GM23338 (cell line): ENCODE measurements around the gene TMEM256. TPM values are rescaled to one million over a fixed set of nuclear protein-coding genes. Genes with fewer than 3 reads are reported as not detected.

Experiments
- CTCF ChIP-seq, 2 experiments: fragments of 200-600 bp in 1 of 2; sonication (generic) in 1 of 2; conservative IDR thresholded peaks; 2 replicates each; pipeline versions ENCODE4 v1.5.1 to v1.6.1; 2016 to 2017; ENCODE audit warnings: antibody characterized with exemption in 2 of 2, low read depth in 2 of 2, mild to moderate bottlenecking in 2 of 2, moderate library complexity in 1 of 2
- EZH2 ChIP-seq: fragments of 200-600 bp; sonication (generic); IDR thresholded peaks from one replicate; pipeline ENCODE4 v1.8.0; 2017; ENCODE audit warnings: antibody characterized with exemption, mild to moderate bottlenecking, low read depth; ENCODE audit not compliant: unreplicated experiment
- EZH2phosphoT487 ChIP-seq: fragments of 200-600 bp; sonication (generic); IDR thresholded peaks from one replicate; pipeline ENCODE4 v1.8.1; 2018; ENCODE audit warnings: antibody characterized with exemption; ENCODE audit not compliant: unreplicated experiment
- NANOG ChIP-seq: IDR thresholded peaks from 2 replicates; pipeline ENCODE4 v1.6.1; 2016; ENCODE audit warnings: antibody characterized with exemption, borderline replicate concordance
- POLR2AphosphoS5 ChIP-seq: IDR thresholded peaks from 2 replicates; pipeline ENCODE4 v1.6.1; 2016; ENCODE audit warnings: antibody characterized with exemption, low read depth
- STAT1 ChIP-seq: IDR thresholded peaks from one replicate; pipeline ENCODE4 v1.6.1; 2016; ENCODE audit warnings: antibody characterized with exemption; ENCODE audit not compliant: unreplicated experiment
- ZNF114 ChIP-seq: fragments of 250-450 bp; sonication (Bioruptor Pico); IDR thresholded peaks from 2 replicates; pipeline ENCODE4 v1.5.0; 2020; ENCODE audit warnings: mild to moderate bottlenecking, moderate library complexity
- ZNF331 ChIP-seq: fragments of 250-450 bp; sonication (Bioruptor Pico); IDR thresholded peaks from 2 replicates; pipeline ENCODE4 v1.5.0; 2020; ENCODE audit warnings: low read depth, mild to moderate bottlenecking, moderate library complexity
- ZNF462 ChIP-seq: fragments of 250-450 bp; sonication (Bioruptor Pico); IDR thresholded peaks from 2 replicates; pipeline ENCODE4 v1.5.0; 2020; ENCODE audit warnings: mild to moderate bottlenecking, moderate library complexity
- polyA plus RNA-seq: library from polyadenylated mRNA; unstranded; fragments of >200 nt; fragmentation: Nextera tagmentation; extraction: Ambion mirVana; gene quantifications from 2 replicates; pipeline ENCODE4 v1.2.1, GENCODE V29; 2016
- total RNA-seq: library from RNA; depleted of rRNA; stranded (reverse); fragments of >200 nt; shearing (Covaris generic); gene quantifications from 2 replicates; pipeline ENCODE4 v1.2.3, GENCODE V29; 2014

TMEM256 gene
- total and polyA plus RNA-seq, 2 experiments from 2014 or later = 127 to 197 TPM

- TF ChIP-seq ZNF462 (CRISPR knock-in tag) (no peak), ZNF114 (CRISPR knock-in tag) (no peak), EZH2 (no peak), POLR2AphosphoS5 (no peak), EZH2phosphoT487 (no peak), STAT1 (no peak), CTCF (conservative IDR thresholded peaks at IDR 0.05; ENCODE audit: low read depth in 2 of 2) (no peak), ZNF331 (CRISPR knock-in tag) (no peak), NANOG (no peak)
Measured at GRCh38 chr17:7425316-7425715, 21.4 kb upstream of the TMEM256 start, which contains the start of gene SPEM2 (continued).
